Trophoblast cell (in vitro differentiated cells and primary cell): Measurements from ENCODE around the gene CREBRF.
A peak's percentile ranks its signal among the peaks of the same experiment; 100 is the strongest.
"Not testable (repeated sequence)": the region's sequence is repeated elsewhere in the genome, so short reads cannot be mapped to it uniquely, and the experiment has no call there.

Experiments
- DNase-seq, 2 donors: peaks; one replicate each; pipeline ENCODE4 v3.0.0-alpha.2; 2016
- H2AFZ ChIP-seq: 2 replicates; pipeline ENCODE4 v1.6.1; 2013; ENCODE audit warnings: low read length, moderate library complexity, mild to moderate bottlenecking; ENCODE audit not compliant: insufficient read depth, poor library complexity
- H2AK5ac ChIP-seq: 2 replicates; pipeline ENCODE4 v1.6.1; 2013; ENCODE audit warnings: mild to moderate bottlenecking, low read length
- H2BK120ac ChIP-seq: 2 replicates; pipeline ENCODE4 v1.6.1; 2013; ENCODE audit warnings: low read length, mild to moderate bottlenecking, moderate library complexity; ENCODE audit not compliant: insufficient read depth, poor library complexity
- H2BK12ac ChIP-seq: 2 replicates; pipeline ENCODE4 v1.6.1; 2013; ENCODE audit warnings: mild to moderate bottlenecking, low read length, moderate library complexity
- H2BK5ac ChIP-seq: 2 replicates; pipeline ENCODE4 v1.6.1; 2013; ENCODE audit warnings: low read length, low read depth, moderate library complexity, mild to moderate bottlenecking; ENCODE audit not compliant: poor library complexity
- H3K14ac ChIP-seq: 2 replicates; pipeline ENCODE4 v1.6.1; 2013; ENCODE audit warnings: mild to moderate bottlenecking, low read length
- H3K18ac ChIP-seq: 2 replicates; pipeline ENCODE4 v1.6.1; 2013; ENCODE audit warnings: mild to moderate bottlenecking, low read length
- H3K23ac ChIP-seq: 2 replicates; pipeline ENCODE4 v1.6.1; 2013; ENCODE audit warnings: low read length
- H3K27ac ChIP-seq: 2 replicates; pipeline ENCODE4 v1.5.1; 2013; ENCODE audit warnings: low read depth, mild to moderate bottlenecking, inconsistent platforms, low read length, moderate library complexity
- H3K27me3 ChIP-seq: 2 replicates; pipeline ENCODE4 v1.6.1; 2013; ENCODE audit warnings: inconsistent platforms, mild to moderate bottlenecking, low read length, moderate library complexity; ENCODE audit not compliant: insufficient read depth
- H3K36me3 ChIP-seq, 2 experiments: 1 replicate in 1 of 2; 2 replicates in 1 of 2; pipeline ENCODE4 v1.6.1; 2013; ENCODE audit warnings: low read length in 2 of 2, mild to moderate bottlenecking in 2 of 2, moderate library complexity in 1 of 2; ENCODE audit not compliant: insufficient read depth in 2 of 2, control insufficient read depth in 1 of 2
- H3K4ac ChIP-seq: 2 replicates; pipeline ENCODE4 v1.6.1; 2013; ENCODE audit warnings: low read depth, mild to moderate bottlenecking, low read length, moderate library complexity
- H3K4me1 ChIP-seq, 2 experiments: 1 replicate in 1 of 2; 2 replicates in 1 of 2; pipeline ENCODE4 v1.6.1; 2013; ENCODE audit warnings: low read length in 2 of 2, mild to moderate bottlenecking in 2 of 2, moderate library complexity in 1 of 2; ENCODE audit not compliant: insufficient read depth in 2 of 2, control insufficient read depth in 1 of 2
- H3K4me2 ChIP-seq: 2 replicates; pipeline ENCODE4 v1.6.1; 2013; ENCODE audit warnings: inconsistent platforms, mild to moderate bottlenecking, low read length, moderate library complexity
- H3K4me3 ChIP-seq: 2 replicates; pipeline ENCODE4 v1.5.1; 2013; ENCODE audit warnings: mild to moderate bottlenecking, low read depth, low read length, inconsistent platforms
- H3K79me1 ChIP-seq: one replicate; pipeline ENCODE4 v1.6.1; 2013; ENCODE audit warnings: low read length
- H3K79me2 ChIP-seq: 2 replicates; pipeline ENCODE4 v1.6.1; 2013; ENCODE audit warnings: low read length, mild to moderate bottlenecking; ENCODE audit not compliant: control insufficient read depth, insufficient read depth, poor library complexity
- H3K9ac ChIP-seq: 2 replicates; pipeline ENCODE4 v1.6.1; 2013; ENCODE audit warnings: mild to moderate bottlenecking, low read length
- H3K9me3 ChIP-seq: 2 replicates; pipeline ENCODE4 v1.6.1; 2013; ENCODE audit warnings: low read depth, mild to moderate bottlenecking, control low read depth, inconsistent platforms, low read length; ENCODE audit not compliant: insufficient read depth
- H4K12ac ChIP-seq: 2 replicates; pipeline ENCODE4 v1.6.1; 2013; ENCODE audit warnings: low read depth, mild to moderate bottlenecking, low read length, moderate library complexity
- H4K8ac ChIP-seq: 2 replicates; pipeline ENCODE4 v1.6.1; 2013; ENCODE audit warnings: low read depth, mild to moderate bottlenecking, low read length, moderate library complexity
- H4K91ac ChIP-seq: one replicate; pipeline ENCODE4 v1.6.1; 2013; ENCODE audit warnings: low read depth, mild to moderate bottlenecking, low read length, moderate library complexity
- WGBS: extraction: QIAGEN DNeasy Blood & Tissue Kit; methylation state at CpG from one replicate; pipeline ENCODE4 v1.1.7; 2013; ENCODE audit warnings: missing lambda C conversion rate; ENCODE audit not compliant: insufficient read length, insufficient coverage; ENCODE audit errors: extremely low coverage; 5-methylcytosine and 5-hydroxymethylcytosine counted together

Gene CREBRF

GRCh38 chr5:173042763-173043107 lies 13.4 kb upstream of the CREBRF start:
- Histone ChIP-seq H3K14ac (no peak overlapping the region), H2BK120ac (no peak overlapping the region), H4K8ac (no peak overlapping the region), H3K4me2 (no peak overlapping the region), H3K27me3 (no peaks in the 10 kb centered on the region), H3K79me2 (no peaks in the 10 kb centered on the region), H3K4me1 (peaks cover 7 to 8% of the 10 kb centered on the region in 2 experiments), H2BK5ac (no peak overlapping the region), H3K9me3 (peaks cover 2% of the 10 kb centered on the region), H3K4me3 (no peak overlapping the region), H3K23ac (no peak overlapping the region), H3K36me3 (no peaks in the 10 kb centered on the region), H4K91ac (no peak overlapping the region), H3K4ac (no peak overlapping the region), H3K79me1 (no peaks in the 10 kb centered on the region), H3K18ac (no peak overlapping the region), H2AK5ac (no peak overlapping the region), H3K9ac (no peak overlapping the region), H2AFZ (no peak overlapping the region), H4K12ac (no peak overlapping the region), H2BK12ac (no peak overlapping the region), H3K27ac (no peak overlapping the region)
- peak in 1 of 2 donors; percentile 47 for DNase-seq
- no CpG with 5 or more reads among the region's 3 CpGs for WGBS

- Histone ChIP-seq H2BK12ac (no peak overlapping the region), H3K27me3 (no peaks in the 10 kb centered on the region), H2BK120ac (no peak overlapping the region), H3K18ac (no peak overlapping the region), H4K8ac (no peak overlapping the region), H3K79me2 (no peaks in the 10 kb centered on the region), H3K4me2 (no peak overlapping the region), H2AK5ac (no peak overlapping the region), H3K9me3 (peaks cover 2% of the 10 kb centered on the region), H2AFZ (no peak overlapping the region), H3K14ac (no peak overlapping the region), H3K23ac (no peak overlapping the region), H3K9ac (no peak overlapping the region), H4K12ac (no peak overlapping the region), H3K36me3 (no peaks in the 10 kb centered on the region), H3K4me3 (no peak overlapping the region), H4K91ac (no peak overlapping the region), H3K27ac (no peak overlapping the region), H2BK5ac (no peak overlapping the region), H3K4ac (no peak overlapping the region), H3K4me1 (peaks cover 7 to 8% of the 10 kb centered on the region in 2 experiments), H3K79me1 (no peaks in the 10 kb centered on the region)
- DNase-seq, result peak; percentile 64 to 69
- no CpG with 5 or more reads among the region's 8 CpGs for WGBS
Observed at GRCh38 chr5:173045474-173045873, 10.7 kb upstream of the CREBRF start.

GRCh38 chr5:173047096-173047837 lies 8.9 kb upstream of the CREBRF start:
- no CpG with 5 or more reads among the region's 12 CpGs for WGBS
- not testable (repeated sequence) for H3K36me3 ChIP-seq, DNase-seq, H4K8ac ChIP-seq, H2BK5ac ChIP-seq, H2BK120ac ChIP-seq, H3K9ac ChIP-seq, H3K4me3 ChIP-seq, H3K79me1 ChIP-seq, H3K27ac ChIP-seq, H3K23ac ChIP-seq, H3K18ac ChIP-seq, H2AK5ac ChIP-seq, H3K4ac ChIP-seq, H3K14ac ChIP-seq, H3K79me2 ChIP-seq, H2AFZ ChIP-seq, H3K27me3 ChIP-seq, H4K12ac ChIP-seq, H3K9me3 ChIP-seq, H3K4me2 ChIP-seq, H4K91ac ChIP-seq, H2BK12ac ChIP-seq, H3K4me1 ChIP-seq

- Histone ChIP-seq H4K91ac (no peak overlapping the region), H3K23ac (no peak overlapping the region), H2BK5ac (no peak overlapping the region), H2BK120ac (no peak overlapping the region), H3K4me3 (no peak overlapping the region), H3K14ac (no peak overlapping the region), H4K12ac (no peak overlapping the region), H3K27ac (no peak overlapping the region), H3K9ac (no peak overlapping the region), H3K4me2 (no peak overlapping the region), H4K8ac (no peak overlapping the region), H3K18ac (no peak overlapping the region), H2AFZ (no peak overlapping the region), H3K79me1 (no peaks in the 10 kb centered on the region), H3K27me3 (no peaks in the 10 kb centered on the region), H3K36me3 (no peaks in the 10 kb centered on the region), H2AK5ac (no peak overlapping the region), H2BK12ac (no peak overlapping the region), H3K79me2 (no peaks in the 10 kb centered on the region), H3K9me3 (no peaks in the 10 kb centered on the region), H3K4me1 (peaks cover 6 to 7% of the 10 kb centered on the region in 2 experiments), H3K4ac (no peak overlapping the region)
- no CpG with 5 or more reads among the region's 6 CpGs for WGBS
- DNase-seq, result no peak
Observed at GRCh38 chr5:173047838-173048105, 8.4 kb upstream of the CREBRF start.
